Femur (tissue), 1 donor: ENCODE results near the gene ETNK2.
"Not testable (repeated sequence)": the region's sequence is repeated elsewhere in the genome, so short reads cannot be mapped to it uniquely, and the experiment has no call there.

Experiments used
- DNase-seq: peaks from one replicate; pipeline ENCODE4 v3.0.0-alpha.2; 2017

Gene ETNK2

DNA sequence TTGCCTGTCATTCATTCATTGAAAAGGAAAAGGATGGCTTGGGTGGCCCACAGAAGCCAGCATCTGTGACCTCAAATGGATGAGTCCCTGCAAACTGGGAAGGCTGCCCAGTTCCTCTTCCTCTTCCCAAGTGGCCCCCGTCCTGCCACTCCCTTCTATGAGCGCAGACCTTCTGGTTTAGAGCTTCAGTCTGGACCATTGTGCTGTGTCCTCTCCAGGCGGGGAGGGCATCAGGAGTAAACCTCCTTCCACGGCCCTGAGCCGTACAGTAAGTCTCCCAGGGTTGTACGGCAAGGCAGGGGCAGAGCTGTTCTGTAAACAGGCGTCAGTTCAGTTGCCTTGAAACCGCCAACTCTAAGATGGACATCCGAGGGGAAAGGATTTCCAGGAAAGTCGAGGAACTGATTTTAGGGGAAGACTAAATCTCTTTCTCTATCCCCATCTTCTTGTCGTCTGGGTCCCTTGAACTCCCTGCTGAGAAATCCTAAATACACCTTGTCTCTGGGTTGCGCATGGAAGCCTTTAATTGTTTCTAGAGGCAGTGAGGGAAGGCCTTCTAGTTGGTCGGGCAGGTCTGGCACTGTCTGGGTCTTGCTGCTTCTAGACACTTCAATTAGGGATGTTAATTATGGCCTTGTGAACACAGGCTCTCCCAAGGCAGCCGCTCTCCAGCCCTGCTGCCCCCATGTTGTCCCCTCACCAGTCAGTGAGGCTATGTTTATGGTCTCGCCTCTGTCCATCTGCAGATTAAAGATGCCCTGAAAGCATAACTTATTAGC is 56.8 kb downstream of the ETNK2 start:
- no peak for DNase-seq

DNA sequence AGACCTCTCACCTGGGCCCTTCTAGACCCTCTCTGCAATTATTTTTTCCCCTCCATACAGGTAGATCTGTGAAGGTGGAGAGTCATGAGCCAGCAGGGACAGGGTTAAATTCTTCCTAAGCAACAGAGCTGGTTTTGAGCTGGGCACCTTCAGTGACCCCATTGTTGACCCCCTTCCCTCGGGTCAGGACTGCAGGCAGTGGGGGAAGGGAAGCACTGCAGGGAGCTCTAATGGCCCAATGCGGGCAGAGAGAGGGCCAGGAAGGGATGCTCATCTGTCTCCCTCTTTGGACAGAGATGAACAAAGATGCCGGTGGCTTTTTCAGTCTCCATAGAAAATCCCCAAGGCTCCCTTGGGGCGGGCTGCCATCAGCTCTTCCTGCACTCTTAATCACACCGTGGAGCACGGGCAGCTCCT is 57.5 kb downstream of the ETNK2 start:
- DNase-seq = no peak

DNA sequence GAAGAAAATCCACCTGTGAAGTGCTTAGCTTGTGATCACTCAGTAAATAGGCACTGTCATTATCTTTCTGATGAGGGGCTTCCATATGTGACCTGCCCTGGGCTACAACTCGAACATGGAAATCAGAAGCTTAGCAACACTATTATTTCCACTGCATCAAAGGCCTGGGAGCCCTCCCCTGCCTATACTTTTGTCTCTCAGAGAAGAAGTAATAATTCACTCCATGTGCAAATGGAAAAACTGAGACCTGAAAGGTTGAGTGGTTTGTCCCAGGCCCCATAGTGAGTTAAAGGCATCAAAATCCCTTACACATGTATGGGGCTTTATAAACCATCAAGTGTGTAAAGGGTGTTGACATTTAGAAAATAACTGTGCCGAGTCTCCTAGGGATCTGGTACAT is 58.1 kb downstream of the ETNK2 start:
- DNase-seq = no peak

DNA sequence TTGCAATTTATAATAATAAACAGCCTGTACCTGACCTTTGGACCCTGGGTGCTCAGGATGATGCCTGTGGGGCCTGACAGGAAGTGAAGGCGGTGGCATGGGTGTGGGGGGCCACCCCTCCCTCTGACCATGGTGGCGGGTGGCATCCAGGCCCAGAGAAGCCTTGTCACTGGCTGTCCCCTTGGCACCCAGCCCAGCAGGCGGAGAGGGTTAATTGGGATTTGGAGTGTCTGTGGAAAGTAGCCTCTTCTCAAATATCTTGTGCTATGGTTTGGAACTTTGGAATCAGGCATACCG is 58.5 kb downstream of the ETNK2 start:
- DNase-seq = no peak

DNA sequence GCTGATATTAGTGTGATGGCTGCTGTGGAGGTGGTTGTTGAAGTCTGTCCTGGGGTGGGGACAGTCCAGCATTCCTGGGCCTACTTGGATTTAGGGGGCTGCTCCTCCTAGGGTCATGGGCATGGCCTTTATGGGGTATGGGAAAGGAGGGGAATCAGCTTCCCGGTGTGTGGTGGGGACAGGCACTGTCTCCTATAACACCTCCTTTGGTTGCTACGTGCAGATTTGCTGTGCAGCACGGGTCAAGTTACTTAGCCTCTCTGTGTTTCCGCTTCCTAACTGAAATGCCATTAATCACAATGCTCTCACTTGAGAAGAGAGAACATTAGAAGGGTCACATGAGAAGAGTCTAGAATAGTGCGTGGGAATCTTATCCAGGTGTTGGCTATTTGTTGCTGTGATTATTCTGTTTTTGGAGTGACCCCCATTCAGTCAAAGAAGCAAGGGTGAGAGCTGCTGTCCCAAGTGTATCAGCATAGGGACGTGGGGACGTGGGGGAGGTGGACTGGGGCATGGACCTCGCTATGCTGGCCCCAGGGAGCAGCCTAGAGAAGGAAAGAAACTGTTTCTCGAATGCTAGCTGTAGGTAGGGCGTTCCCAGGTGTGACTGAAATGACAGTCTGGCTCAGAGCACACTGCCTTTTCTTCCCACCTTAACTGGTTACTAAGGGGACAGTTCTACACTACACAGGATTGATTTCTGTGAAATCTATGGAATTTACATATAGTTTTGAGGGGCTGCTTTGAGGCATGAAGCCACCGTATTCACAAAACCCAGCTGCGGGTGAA is 59.0 kb downstream of the ETNK2 start:
- DNase-seq = no peak

DNA sequence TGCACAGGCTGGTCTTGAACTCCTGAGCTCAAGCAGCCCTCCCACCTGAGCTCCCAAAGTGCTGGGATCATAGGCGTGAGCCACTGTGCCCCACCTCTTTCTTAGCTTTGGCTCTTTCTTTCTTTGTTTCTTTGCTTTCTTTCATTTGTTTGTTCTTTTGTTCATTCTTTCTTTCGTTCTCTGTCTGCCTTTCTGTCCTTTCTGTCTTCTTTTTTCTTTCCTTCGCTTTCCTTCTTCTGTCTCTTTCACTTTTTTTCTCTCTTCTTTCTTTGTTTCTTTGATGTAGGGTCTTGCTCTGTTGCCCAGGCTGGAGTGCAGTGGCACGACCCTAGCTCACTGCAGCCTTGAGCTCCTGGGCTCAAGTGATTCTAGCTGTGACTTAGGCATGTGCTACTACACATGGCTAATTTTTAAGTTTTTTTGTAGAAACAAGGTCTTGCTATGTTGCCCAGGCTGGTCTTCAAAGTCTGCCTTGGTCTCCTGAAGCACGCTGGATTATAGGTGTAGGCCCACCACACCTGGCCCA is 60.0 kb downstream of the ETNK2 start:
- DNase-seq = no peak

DNA sequence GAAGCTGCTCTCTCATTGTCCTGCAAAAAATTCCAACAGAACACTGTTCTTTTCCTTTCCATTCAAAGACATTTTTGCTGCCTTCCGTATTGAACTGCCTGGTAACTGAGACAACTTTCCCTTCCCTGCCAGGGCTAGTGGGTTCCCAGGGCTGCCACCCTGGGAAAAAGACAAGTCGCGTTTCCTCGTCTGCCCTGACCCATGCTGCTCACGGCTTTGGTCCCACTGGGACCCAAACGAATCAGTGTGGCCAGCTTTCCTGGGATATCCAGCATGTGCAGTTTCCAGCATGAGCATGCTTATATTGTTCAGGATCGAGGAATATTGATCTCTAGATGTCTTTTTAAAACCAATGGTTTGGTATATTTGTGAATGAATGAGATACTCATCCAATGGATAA is 60.8 kb downstream of the ETNK2 start:
- DNase-seq = no peak

DNA sequence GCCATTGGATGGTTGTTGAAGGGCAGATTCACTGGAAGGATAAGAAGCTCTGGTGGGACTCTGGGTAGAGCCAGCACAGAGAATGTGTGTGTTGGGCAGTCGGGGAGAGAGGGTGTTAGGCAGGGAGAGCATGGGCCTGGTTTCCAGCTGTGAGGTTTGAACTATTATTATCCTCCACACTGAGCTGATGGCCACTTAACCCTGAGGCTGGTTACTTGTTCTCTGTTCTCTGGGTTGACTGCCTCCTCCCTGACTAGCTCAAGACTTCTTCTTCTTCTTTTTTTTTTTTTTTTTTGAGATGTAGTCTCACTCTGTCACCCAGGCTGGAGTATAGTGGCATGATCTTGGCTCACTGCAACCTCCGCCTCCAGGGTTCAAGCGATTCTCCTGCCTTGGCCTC is 61.7 kb downstream of the ETNK2 start:
- DNase-seq = not testable (repeated sequence)

DNA sequence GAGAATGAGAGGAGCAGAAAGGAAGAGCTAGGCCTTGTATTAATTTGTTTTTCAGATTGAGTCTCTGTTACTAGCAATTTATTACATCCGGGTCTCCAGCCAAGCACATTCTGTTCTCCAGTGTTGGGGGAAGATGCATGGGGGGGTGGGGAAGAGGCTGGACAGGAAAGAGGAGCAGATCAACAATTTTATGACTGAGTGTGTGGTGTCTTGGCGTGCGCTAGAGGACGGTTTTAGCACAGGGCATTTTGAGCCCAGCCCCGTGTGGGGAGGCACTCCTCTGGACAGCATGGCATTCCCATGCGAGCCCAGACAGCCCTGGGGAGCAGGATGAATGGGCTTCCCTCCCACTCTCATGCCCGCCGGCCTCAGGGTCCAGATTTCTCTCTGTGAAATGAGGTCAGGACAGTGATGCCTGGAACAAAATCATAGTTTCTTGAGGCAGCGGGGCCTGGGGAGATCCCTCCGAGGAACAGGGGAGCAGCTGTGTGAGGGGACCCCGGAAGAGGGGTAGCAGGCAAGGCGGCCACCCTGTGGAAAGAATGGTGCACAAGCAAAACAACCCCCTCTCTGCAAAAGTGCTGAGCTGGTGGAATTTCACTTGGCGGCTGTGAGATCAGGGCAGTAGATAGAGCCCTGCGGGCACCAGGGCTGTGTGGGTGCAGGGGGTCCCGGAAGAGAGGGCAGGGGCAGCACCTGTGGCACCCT is 62.6 kb downstream of the ETNK2 start:
- DNase-seq = no peak

DNA sequence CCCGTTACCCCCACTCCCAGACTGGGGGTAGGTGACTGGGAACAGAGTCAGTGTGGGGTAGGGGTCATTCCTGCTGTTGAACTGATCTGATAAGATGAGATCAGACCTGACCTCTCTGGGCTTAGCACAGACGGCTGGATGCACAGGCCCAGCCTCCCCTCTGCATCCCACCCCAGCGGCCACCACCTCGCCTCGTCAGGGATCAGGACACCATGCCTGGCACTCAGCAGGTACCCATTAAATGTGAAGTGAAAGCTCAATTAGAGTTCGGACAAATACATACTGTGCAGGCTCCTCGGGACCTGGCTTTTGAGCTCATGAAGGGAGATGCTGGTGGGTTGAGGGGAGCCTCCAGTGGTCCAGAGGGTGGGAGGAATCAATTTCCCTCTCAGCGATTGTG is 63.2 kb downstream of the ETNK2 start:
- DNase-seq = no peak

DNA sequence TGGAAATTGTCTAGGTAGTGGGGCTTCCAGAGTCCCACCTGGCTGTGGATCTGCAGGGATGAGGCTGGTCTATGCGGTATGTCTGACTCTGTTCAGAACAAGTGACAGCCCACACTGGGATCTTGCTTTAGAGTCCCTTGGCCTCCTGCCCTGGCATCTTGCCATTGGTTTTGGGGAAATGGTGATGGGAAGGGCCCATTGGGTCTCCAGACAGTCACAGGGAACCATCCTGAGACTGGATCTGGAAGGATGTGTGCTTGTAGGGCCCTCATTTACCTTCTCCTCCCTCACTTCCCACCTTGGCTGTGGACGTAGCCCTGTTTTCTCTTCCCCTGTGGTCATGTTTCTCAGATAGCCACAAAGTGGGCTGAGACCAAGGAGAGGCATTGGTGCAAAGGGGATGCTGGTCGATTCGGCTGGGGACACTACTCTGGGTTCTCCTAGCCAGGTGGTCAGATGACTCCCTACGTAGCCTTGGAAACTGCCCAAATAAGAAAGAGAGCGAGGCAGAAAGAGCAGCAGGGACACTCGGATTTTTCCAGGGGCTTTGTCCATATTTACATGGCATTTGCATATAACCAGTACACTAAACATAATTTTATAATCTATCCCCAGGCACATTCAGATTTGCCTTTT is 63.8 kb downstream of the ETNK2 start:
- DNase-seq = no peak

DNA sequence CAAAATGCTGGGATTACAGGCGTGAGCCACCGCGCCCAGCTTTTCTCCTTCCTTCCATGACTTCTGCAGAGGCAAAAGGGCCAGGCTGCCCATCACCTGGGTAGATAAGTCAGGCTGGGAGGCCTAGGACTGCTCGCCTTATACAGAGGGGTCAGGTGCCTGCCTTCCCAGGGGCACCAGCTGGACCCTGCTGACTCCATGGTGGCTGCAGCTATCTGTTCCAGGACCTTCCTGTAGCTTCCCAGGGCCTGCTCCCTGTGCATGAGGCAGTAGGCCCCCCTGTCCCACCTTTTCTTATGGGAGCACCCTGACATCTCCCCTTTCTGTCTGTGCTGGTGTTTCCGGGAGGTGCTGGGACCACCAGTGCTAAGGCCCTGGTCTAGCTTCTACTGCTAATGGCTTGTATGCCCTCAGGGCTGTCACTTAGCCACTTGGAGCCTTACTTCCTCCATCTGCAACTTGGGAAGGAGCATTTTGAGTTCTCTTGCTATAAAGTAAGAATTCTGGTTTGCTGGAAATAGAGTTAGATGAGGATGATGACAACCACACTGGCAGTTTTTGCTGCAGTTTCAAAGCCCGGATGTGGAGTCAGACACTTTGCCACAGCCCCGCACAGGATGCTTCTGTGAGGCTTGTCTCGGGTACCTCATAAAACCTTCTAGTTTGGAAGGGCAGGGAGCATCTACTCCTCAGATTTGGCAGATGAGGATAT is 64.5 kb downstream of the ETNK2 start:
- DNase-seq = no peak

DNA sequence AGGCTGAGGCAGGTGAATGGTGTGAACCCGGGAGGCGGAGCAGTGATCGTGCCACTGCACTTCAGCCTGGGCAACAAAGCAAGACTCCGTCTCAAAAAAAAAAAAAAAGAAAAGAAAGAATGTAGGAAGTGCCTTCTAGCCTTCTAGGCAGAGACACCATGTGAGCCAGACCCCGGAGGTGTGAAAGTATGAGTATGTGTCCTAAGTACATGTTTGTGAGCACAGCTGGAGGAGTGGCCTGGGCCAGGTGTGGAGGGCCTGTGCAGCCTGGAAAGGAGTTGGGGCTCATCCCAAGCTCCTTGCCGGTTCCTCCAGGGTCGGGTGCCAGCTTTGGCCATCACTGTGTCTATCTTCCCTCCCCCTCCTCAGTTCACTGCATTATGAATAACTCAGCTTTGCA is 66.0 kb downstream of the ETNK2 start:
- DNase-seq = no peak

DNA sequence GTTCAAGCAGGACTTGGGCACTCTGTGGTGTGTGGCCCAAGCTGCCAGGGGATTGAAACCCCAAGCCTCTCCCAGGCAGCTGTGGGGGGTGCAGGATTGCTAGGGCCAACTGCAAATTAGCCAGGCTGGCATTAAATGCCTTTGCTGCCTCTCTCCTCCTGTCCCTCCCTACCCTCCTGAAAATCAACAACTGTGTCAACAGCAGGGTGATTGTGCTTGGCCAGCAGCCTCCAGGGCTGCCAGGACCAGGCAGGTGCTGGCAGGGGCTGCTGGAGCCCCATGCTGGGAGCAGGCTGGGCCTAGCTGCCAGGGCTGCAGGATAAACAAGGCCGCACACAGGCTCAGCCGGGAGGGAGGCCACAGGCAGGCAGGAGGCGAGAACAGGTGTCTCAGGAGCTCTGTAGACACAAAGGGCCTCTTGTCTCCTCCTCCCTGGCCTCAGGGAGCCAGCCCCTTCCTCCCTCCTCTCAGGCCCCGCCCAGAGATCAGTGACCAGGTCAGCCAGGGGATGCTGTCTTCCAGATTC is 67.5 kb downstream of the ETNK2 start:
- peak; percentile 81 for DNase-seq

DNA sequence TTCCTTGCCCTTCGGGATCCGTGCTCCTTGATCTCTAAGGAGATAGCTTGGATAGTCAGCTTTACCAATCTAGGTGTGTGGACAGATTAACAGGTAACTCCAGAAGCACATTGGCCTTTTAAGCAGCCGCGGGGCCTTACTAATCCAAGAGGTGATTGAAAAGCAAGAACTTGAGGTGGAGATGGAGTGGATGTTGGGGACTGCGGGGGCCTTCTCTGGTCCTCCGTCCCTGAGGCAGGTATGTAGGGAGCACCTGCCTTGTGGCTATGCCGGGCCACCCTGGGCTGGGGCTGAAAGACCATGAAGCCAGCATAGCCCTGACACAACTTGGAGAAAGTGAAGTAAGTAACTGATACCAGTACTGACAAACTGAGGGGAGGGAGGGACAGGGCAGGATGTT is 68.4 kb downstream of the ETNK2 start:
- DNase-seq = no peak

DNA sequence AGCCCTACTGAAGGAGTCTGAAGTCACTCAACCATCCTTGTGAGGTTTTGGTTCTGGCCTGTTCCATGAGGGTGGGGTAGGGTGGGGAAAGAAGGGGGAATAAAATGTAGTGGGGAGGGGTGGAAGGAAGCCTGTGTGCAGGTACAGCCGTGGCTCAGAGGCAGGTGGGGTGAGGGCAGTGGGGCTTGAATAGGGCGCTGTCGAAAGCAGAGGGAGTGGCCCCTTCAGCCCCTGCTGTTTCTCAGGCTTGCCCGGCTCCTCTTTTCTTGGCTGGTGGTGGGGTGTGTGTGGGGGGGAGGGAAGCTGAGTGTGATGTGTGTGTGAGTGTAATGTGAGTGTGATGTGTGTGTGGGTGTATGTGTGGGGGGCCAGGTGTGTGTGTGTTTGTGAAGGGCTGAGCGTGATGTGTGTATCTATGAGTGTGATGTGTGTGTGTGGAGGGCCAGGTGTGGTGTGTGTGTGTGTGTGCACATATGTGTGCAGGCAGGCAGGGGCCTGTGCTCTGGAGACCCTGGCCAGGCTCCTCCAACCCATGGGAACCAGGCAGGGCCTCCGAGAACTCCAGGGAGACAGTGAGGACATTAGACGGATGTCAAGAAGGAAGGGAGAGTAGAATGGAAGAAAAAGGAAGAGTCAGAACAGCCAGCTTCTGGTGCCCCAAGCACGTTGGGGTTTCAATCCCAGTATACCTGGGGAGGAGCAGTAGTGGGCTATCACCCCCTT is 69.9 kb downstream of the ETNK2 start:
- DNase-seq = no peak

DNA sequence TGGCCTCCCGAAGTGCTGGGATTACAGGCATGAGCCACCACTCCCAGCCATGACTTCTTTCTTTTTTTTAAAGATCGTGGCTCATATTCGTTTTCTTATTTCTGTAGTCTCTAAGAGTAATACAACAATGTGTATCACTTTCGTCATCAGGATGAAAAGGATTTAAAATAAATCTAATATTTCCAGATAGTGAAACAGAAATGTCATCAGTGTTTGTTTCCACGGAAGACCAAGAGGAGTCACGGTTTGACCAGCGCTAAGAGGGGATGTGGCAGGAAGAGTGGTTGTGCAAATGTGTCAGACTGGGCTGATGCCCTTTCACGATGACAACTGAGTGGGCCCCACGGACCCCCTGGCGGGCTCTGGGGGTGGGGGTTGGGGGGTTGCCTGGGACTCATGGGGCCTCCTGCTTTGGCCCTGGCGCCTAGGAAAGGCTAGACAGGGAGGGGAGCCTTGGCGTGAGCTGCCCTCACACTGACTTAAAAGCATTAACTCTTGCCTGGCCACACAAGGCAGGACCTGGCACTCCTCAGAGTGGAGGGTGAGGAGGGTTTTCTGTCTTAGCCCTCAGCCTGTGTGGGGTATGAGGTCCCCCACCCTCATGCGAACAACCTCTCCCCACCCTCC is 70.6 kb downstream of the ETNK2 start:
- DNase-seq = no peak
